ENCODE data around the gene ZNF451.

Gene ZNF451

DNA sequence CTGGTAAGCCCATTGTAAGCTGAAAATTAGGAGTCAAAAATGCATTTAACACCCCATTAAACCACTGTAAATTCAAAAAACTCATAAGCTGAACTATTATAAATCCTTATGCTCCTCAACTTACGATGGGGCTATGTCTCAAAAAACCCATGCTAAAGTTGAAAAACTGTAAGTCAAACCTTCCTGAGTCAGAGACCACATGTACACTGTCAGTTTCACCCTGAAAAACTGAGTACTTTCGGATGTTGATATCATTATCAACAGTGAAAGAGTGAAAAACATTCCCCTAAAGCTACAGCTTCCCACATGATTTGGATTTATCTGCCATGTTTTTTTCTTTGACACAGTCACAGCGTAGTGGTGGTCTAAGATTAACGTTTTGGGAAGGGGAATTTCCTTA is 117.9 kb downstream of the ZNF451 start:
- DNase-seq, result no peak

DNA sequence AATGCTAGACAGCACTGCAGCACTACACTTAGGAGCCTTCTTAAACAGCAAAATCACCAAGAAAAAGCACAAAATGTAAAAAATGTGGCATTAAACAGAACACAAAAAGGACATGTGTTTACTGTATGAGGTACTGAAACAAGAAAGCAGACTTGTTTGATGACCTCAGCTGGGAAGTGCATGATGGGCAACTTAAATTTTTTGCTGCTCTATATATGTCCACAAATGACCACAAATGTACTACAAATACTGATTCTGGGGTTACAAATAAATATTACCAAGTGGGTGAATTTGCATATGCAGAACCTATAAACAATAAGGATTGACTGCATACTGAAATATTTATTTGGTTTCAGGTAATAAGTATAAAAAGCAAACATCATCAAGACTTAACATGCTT is 119.0 kb downstream of the ZNF451 start:
- DNase-seq, result no peak

DNA sequence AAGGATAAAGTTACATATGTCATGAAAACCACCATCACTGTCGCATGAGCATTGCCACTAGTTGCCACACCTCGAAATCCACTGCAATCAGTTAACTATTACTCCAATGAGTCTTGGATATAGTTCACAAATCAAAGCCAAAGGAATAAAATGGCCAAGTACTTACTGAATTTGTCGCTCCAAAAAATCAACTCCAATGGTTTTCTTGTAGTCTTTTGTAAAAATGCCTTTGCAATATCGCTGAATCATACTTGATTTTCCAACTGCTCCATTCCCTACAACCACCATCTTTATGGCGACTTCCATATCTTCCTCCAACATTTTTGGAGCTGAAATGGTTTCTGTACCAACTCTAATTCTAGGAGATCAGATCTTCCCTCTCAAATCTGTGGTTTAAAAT is 120.1 kb downstream of the ZNF451 start:
- DNase-seq, result no peak

GRCh38 chr6:57215260-57215659 is 125.3 kb downstream of the ZNF451 start:
- no peak for DNase-seq

DNA sequence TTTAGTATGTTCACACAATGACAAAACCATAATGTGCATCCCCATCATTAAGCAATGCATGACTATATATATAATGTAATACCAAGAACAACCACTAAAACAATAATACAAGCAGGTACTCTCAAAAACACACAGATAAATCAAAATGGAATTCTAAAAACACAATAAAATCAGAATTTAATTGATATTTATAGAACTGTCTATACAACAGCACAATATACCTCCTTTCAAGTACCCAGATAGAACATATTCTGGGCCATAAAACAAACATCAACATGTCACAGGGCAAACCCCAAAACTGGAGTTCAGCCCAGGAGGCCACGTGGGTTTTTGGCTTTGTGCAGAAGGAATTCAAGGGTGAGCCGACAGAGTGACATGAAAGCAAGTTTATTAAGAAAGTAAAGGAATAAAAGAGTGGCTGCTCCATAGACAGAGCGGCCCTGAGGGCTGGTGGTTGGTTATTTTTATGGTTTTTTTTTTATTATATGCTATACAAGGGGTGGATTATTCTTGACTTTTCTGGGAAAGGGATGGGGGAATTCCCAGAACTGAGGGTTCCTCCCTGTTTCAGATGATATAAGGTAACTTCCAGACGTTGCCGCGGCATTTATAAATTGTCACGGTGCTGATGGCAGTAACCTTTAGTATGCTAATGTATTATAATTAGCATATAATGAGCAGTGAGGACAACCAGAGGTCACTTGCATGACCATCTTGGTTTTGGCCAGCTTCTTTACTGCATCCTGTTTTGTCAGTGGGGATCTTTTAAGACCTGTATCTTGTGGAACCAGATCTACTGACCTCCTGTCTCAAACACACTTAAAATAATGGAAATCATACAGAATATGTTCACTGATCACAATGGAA is 126.5 kb downstream of the ZNF451 start:
- DNase-seq, result no peak

DNA sequence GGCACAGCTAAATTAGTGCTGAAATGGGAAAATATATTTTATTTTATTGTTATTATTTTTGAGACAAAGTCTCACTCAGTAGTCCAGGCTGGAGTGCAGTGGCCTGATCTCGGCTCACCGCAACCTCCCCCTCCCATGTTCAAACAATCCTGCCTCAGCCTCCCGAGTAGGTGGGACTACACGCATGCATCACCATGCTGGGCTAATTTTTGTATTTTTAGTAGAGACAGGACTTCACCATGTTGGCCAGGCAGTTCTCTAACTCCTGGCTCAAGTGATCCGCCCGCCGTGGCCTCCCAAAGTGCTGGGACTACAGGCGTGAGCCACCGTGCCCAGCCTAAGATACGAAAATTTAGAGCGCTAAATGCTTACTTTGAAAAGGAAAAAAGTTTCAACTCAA is 127.3 kb downstream of the ZNF451 start:
- DNase-seq, result no peak

Data from activated naive CD4-positive, alpha-beta T cell (primary cell).